ENCODE data around the gene HACD4. TPM values are rescaled to one million over a fixed set of nuclear protein-coding genes. Genes with fewer than 3 reads are reported as not detected.

HACD4 gene
- total and polyA plus RNA-seq, 2 donors (not counting 3 experiments of a cell fraction or from before 2014, with no cell fraction given) = 1.3 to 1.4 TPM

DNA sequence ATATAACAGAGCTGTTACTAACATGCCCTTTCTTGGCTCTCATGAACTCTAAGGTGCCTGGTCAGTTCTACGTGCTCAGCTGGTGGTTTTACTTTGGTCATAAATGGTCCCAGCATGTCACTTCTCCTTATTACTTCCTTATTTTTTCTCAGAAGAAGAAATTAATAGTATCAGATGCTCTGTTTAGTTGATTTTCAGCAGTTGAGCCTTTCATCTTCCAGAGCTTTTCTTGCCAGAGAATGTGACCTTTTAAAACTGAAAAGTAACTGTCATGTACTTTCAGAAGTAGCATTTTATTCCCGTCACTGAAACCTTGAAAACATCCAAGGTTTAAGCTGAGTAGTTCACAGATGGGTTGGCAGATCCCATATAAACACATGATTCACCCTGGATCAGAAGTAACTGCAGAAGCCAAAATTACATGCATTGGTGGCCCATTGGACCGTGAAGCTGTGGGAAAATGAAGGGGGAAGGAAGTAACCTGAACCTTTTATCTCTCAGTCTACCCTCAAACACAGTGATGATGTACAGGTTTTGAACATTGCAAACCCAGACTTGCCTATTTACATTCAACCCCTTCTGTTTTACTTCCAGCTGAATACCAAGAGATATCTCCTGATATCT lies 50.5 kb downstream of the HACD4 start:
- TF ChIP-seq POLR2A (IDR thresholded peaks at IDR 0.05; ENCODE audit: low read depth, low read length) = no peak
- TF ChIP-seq, protein P1, sequence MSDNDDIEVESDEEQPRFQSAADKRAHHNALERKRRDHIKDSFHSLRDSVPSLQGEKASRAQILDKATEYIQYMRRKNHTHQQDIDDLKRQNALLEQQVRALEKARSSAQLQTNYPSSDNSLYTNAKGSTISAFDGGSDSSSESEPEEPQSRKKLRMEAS (IDR thresholded peaks at IDR 0.05; ENCODE audit: insufficient read depth, insufficient read length) = no peak
- TF ChIP-seq MYC (IDR thresholded peaks at IDR 0.05; ENCODE audit: low read depth, low read length) = no peak
- no peak for TF ChIP-seq JUN (IDR thresholded peaks at IDR 0.05; ENCODE audit: borderline replicate concordance, insufficient read depth, insufficient read length, low read depth)
- no peak for TF ChIP-seq FOS (IDR thresholded peaks at IDR 0.05; ENCODE audit: borderline replicate concordance, insufficient read depth, low read length)
- TF ChIP-seq POLR2AphosphoS5 (IDR thresholded peaks at IDR 0.05; ENCODE audit: insufficient read depth, low read depth, low read length) = no peak
- TF ChIP-seq EZH2 (IDR thresholded peaks at IDR 0.05; ENCODE audit: borderline replicate concordance, low read depth, low read length, severe bottlenecking) = no peak
- no peak for TF ChIP-seq GATA2 (IDR thresholded peaks at IDR 0.05; ENCODE audit: insufficient read depth, insufficient read length, low read depth, low read length)
- TF ChIP-seq, protein P2, sequence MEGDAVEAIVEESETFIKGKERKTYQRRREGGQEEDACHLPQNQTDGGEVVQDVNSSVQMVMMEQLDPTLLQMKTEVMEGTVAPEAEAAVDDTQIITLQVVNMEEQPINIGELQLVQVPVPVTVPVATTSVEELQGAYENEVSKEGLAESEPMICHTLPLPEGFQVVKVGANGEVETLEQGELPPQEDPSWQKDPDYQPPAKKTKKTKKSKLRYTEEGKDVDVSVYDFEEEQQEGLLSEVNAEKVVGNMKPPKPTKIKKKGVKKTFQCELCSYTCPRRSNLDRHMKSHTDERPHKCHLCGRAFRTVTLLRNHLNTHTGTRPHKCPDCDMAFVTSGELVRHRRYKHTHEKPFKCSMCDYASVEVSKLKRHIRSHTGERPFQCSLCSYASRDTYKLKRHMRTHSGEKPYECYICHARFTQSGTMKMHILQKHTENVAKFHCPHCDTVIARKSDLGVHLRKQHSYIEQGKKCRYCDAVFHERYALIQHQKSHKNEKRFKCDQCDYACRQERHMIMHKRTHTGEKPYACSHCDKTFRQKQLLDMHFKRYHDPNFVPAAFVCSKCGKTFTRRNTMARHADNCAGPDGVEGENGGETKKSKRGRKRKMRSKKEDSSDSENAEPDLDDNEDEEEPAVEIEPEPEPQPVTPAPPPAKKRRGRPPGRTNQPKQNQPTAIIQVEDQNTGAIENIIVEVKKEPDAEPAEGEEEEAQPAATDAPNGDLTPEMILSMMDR (IDR thresholded peaks at IDR 0.05; ENCODE audit: extremely low read depth in 1 of 2, insufficient read depth in 1 of 2, low read depth in 1 of 2, low read length in 2 of 2) = no peak
- H3K79me2 ChIP-seq (ENCODE audit: control insufficient read depth, insufficient read depth, low read length) = no peaks in the 10 kb centered on the region
- no peaks in the 10 kb centered on the region for H3K27me3 ChIP-seq (ENCODE audit: control insufficient read depth in 2 of 2, insufficient read depth in 2 of 2, low read length in 2 of 2)
- H3K9me1 ChIP-seq (replicated peaks; ENCODE audit: control insufficient read depth, extremely low read depth, insufficient read depth, low read length) = no peaks in the 10 kb centered on the region
- FAIRE-seq (peak; percentile 44), DNase-seq (ENCODE audit: low read depth, low spot score) (peak; percentile 54)
- intact Hi-C loops (cut with micrococcal nuclease) (no loop called here), dilution Hi-C loops (cut with MboI; ENCODE audit: extremely low pct_ligation_motif_present, low sequenced_read_pairs) (no loop called here)
- H3K4me2 ChIP-seq (ENCODE audit: insufficient read depth, low read length) = no peak overlapping the region
- BruUV-seq (replicated peaks) = no TSS peak
- no peak overlapping the region for H2AFZ ChIP-seq (ENCODE audit: low read depth, low read length)
- H3K9me3 ChIP-seq (replicated peaks; ENCODE audit: control insufficient read depth, insufficient read depth, low read length) = no peaks in the 10 kb centered on the region
- no peak overlapping the region for H3K27ac ChIP-seq (ENCODE audit: insufficient read depth, low read depth, low read length)
- H3K4me3 ChIP-seq (replicated peaks in 1 of 3; ENCODE audit: insufficient read depth in 1 of 3, low read depth in 1 of 3, low read length in 3 of 3) = no peak overlapping the region
- ChIA-PET CTCF (interaction anchor here (0.6 to 1.5 kb wide), 6 partner anchors 10 to 357 kb away, joined by 3 read pairs; no protein-coding TSS in a partner anchor), POLR2A (no interaction called here)
- H3K4me1 ChIP-seq (ENCODE audit: control insufficient read depth, extremely low read depth, insufficient read depth, low read length) = peaks cover 6% of the 10 kb centered on the region
- no peaks in the 10 kb centered on the region for H4K20me1 ChIP-seq (replicated peaks; ENCODE audit: control insufficient read depth, extremely low read depth, insufficient read depth, low read length)
- H3K9ac ChIP-seq (replicated peaks; ENCODE audit: extremely low read depth, insufficient read depth, low read length) = no peak overlapping the region
- H3K36me3 ChIP-seq (ENCODE audit: control insufficient read depth in 2 of 2, extremely low read depth in 1 of 2, insufficient read depth in 2 of 2, low read length in 2 of 2) = peaks cover 3 to 5% of the 10 kb centered on the region in 2 experiments
